Stimulated activated memory B cell treated with anti-CD40 and anti-IgM and Interleukin-4, amounts not matched to agents 10 μg/mL and 1 μg/mL and 100 μg/mL, for 72 hours (primary cell): ENCODE results near the gene RAX2.
"Not testable (repeated sequence)": the region's sequence is repeated elsewhere in the genome, so short reads cannot be mapped to it uniquely, and the experiment has no call there.

Experiments used
- ATAC-seq: fragments of 150-1000 bp; cut with Tn5 transposase; 2 replicates; pipeline ENCODE4 v1.10.0; 2021
- H3K27ac Mint-ChIP-seq: one replicate; pipeline ENCODE4 v1.8.0; 2022; ENCODE audit warnings: mild to moderate bottlenecking, mixed read lengths
- H3K27me3 Mint-ChIP-seq: one replicate; pipeline ENCODE4 v1.8.0; 2022; ENCODE audit warnings: mixed read lengths
- H3K36me3 Mint-ChIP-seq: one replicate; pipeline ENCODE4 v1.8.0; 2022; ENCODE audit warnings: mixed read lengths
- H3K4me1 Mint-ChIP-seq: one replicate; pipeline ENCODE4 v1.8.0; 2022; ENCODE audit warnings: mixed read lengths
- H3K4me3 Mint-ChIP-seq: one replicate; pipeline ENCODE4 v1.8.0; 2022; ENCODE audit warnings: mild to moderate bottlenecking, moderate library complexity, mixed read lengths
- H3K9me3 Mint-ChIP-seq: one replicate; pipeline ENCODE4 v1.8.0; 2022; ENCODE audit warnings: mixed read lengths

RAX2 gene

DNA sequence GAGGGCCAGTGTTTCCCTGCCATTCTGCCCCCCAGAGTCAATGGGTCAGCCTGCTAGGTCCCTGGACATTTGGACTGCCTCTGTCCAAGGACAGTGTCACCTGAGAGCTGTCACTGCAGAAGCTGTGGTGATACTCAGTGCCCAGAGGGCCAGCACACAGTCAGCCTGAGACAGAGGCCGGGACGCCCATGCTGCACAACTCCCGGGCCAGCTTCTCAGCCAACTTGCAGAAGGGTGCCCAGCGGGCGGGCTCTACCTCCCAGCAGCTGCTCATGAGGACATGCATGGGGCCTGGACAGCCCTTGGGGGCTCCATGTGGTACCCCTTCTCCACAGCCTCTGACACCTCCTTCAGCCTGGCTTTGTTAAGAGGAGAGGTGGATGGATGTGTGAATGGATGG lies 3.8 kb upstream of the RAX2 start:
- Mint-ChIP-seq H3K36me3 (peaks cover 6% of the 10 kb centered on the region), H3K27me3 (peaks cover 9% of the 10 kb centered on the region), H3K27ac (no peak overlapping the region), H3K4me1 (no peaks in the 10 kb centered on the region), H3K4me3 (no peak overlapping the region), H3K9me3 (peaks cover 10% of the 10 kb centered on the region)
- no peak for ATAC-seq

GRCh38 chr19:3775374-3775711 lies 3.3 kb upstream of the RAX2 start:
- Mint-ChIP-seq H3K4me3 (no peak overlapping the region), H3K36me3 (peaks cover 6% of the 10 kb centered on the region), H3K27me3 (peaks cover 9% of the 10 kb centered on the region), H3K27ac (no peak overlapping the region), H3K9me3 (peaks cover 10% of the 10 kb centered on the region), H3K4me1 (no peaks in the 10 kb centered on the region)
- ATAC-seq = no peak

DNA sequence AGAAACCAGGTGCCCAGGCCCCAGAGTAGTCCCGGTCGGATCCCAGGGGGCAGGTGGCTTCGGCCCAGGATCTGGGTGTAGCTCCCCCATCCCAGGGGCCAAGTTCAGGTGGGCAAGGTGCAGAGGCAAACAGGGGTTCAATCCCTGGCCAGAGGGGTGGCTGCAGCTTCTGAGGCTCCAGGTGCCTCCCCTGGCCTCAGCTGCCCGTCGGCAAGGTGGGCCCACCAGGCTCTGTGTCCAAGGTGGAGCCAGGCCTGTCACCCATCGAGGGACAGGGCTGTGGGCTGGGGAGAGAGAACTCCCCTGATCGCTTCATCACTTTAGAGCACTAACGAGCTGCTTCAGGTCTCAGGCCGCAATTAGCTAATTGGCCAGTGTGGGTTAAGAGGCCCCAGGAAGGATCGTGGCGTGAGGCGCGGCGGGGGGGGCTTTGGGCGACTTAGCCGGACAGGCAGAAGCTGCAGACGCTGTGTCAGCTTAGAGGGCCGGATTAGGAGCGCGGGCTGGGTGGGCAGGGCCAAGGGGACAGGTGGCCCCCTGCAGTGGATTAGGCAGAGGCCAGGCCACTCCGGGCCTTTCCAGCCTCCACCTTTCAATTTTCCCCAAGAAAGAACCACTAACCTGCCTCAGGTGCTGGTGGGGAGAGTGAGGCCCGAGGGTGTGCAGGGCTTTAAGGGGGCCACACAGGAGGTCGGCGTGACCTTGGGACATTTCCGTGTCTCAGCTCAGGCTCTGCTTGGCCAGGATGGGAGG lies 2.8 kb upstream of the RAX2 start:
- Mint-ChIP-seq H3K36me3 (peaks cover 10% of the 10 kb centered on the region), H3K4me3 (no peak overlapping the region), H3K4me1 (no peaks in the 10 kb centered on the region), H3K27ac (no peak overlapping the region), H3K9me3 (peaks cover 10% of the 10 kb centered on the region), H3K27me3 (peaks cover 9% of the 10 kb centered on the region)
- no peak for ATAC-seq

DNA sequence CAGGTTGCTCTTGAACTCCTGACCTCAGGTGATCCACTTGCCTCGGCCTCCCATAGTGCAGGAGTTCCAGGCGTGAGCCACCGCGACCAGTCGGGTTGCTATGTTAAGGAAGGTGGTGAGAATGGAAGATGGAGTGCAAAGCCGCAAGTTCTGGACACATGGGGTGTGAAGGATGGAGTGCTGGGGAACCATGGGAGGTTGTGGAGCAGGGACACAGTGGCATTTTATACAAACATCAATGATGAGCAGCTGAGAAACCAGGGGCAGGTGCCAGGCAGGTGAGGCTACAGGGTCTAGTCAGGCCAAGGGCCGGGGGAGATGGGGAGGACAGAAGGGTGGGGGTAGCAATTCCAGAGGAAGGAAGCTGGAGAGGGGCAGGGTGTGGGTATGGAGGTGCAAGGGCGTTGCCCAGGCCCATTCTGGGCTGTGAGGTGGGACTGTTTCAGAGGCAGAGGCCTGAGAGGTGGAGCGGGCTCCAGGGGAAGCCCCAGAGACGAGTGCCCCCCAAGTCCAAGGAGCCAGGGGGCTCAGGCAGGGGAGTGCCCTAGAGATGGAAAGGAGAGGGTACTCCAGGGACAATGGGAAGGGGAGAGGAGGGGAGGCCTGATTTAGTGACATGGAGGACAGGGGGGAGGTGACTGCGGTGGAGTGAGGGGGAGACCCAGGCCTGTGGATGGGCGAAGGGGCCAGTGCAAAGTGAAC lies 1.9 kb upstream of the RAX2 start:
- peaks cover 9% of the 10 kb centered on the region for H3K27me3 Mint-ChIP-seq
- H3K9me3 Mint-ChIP-seq = peaks cover 10% of the 10 kb centered on the region
- H3K4me1 Mint-ChIP-seq = no peaks in the 10 kb centered on the region
- H3K36me3 Mint-ChIP-seq = peaks cover 16% of the 10 kb centered on the region
- no peak overlapping the region for H3K4me3 Mint-ChIP-seq
- no peak for ATAC-seq
- no peak overlapping the region for H3K27ac Mint-ChIP-seq

GRCh38 chr19:3771000-3771905 lies 775 bp downstream of the RAX2 start:
- H3K36me3 Mint-ChIP-seq = peaks cover 41% of the 10 kb centered on the region
- H3K27me3 Mint-ChIP-seq = peaks cover 9% of the 10 kb centered on the region
- peaks cover 5% of the 10 kb centered on the region for H3K4me1 Mint-ChIP-seq
- no peak for ATAC-seq
- H3K27ac Mint-ChIP-seq = no peak overlapping the region
- no peak overlapping the region for H3K4me3 Mint-ChIP-seq
- H3K9me3 Mint-ChIP-seq = peaks cover 4% of the 10 kb centered on the region

GRCh38 chr19:3770136-3770999 lies 1.7 kb downstream of the RAX2 start:
- Mint-ChIP-seq H3K36me3 (peaks cover 43% of the 10 kb centered on the region), H3K27ac (no peak overlapping the region), H3K27me3 (peaks cover 9% of the 10 kb centered on the region), H3K4me1 (peaks cover 6% of the 10 kb centered on the region), H3K9me3 (no peaks in the 10 kb centered on the region), H3K4me3 (no peak overlapping the region)
- no peak for ATAC-seq

- Mint-ChIP-seq H3K4me3 (no peak overlapping the region), H3K9me3 (no peaks in the 10 kb centered on the region), H3K36me3 (peaks cover 43% of the 10 kb centered on the region), H3K27me3 (peaks cover 6% of the 10 kb centered on the region), H3K27ac (no peak overlapping the region), H3K4me1 (peaks cover 6% of the 10 kb centered on the region)
- no peak for ATAC-seq
These were observed 2.5 kb downstream of the RAX2 start for GRCh38 chr19:3769494-3769893.

GRCh38 chr19:3768748-3769099 lies 3.3 kb downstream of the RAX2 start:
- Mint-ChIP-seq H3K4me3 (no peak overlapping the region), H3K36me3 (peaks cover 43% of the 10 kb centered on the region), H3K4me1 (peaks cover 6% of the 10 kb centered on the region), H3K9me3 (no peaks in the 10 kb centered on the region), H3K27ac (no peak overlapping the region), H3K27me3 (no peaks in the 10 kb centered on the region)
- ATAC-seq = no peak

DNA sequence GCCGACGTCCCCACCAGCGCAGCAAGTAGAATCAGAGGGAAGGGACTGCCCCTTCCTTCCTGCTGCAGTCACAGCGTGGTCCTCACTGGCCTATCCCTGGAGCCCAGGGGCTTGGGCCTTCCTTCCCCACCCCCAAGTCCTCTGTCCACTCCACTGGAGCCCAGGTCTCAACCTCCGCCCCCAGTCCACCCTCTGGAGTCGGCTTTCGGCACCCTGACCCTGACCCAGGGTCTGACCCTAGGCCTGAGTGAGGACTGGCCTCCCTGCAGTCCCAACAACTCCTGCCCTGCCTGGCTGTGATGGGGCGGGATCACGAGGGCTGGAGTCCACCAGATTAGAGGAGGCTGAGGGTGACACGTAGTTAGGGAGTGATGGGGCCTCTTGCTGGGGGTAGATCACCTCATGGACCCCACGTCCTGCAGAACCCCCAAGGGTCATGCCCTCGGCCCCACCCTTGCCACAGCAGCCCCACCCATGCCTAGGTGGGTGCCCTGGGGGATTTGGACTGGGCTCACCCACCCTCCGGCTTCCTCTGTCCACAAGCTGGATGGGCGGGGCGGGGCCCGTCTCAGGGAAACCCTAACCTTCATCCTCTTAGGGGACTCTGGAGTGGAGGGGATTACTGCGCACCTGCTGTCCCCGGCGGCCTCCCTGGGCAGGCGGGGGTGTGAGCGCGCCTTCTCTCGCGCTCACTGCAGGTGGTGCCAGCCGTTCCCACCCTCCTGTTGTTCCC lies 3.8 kb downstream of the RAX2 start:
- no peak overlapping the region for H3K27ac Mint-ChIP-seq
- H3K4me1 Mint-ChIP-seq = peaks cover 8% of the 10 kb centered on the region
- no peak for ATAC-seq
- H3K9me3 Mint-ChIP-seq = no peaks in the 10 kb centered on the region
- H3K27me3 Mint-ChIP-seq = no peaks in the 10 kb centered on the region
- no peak overlapping the region for H3K4me3 Mint-ChIP-seq
- peaks cover 43% of the 10 kb centered on the region for H3K36me3 Mint-ChIP-seq

DNA sequence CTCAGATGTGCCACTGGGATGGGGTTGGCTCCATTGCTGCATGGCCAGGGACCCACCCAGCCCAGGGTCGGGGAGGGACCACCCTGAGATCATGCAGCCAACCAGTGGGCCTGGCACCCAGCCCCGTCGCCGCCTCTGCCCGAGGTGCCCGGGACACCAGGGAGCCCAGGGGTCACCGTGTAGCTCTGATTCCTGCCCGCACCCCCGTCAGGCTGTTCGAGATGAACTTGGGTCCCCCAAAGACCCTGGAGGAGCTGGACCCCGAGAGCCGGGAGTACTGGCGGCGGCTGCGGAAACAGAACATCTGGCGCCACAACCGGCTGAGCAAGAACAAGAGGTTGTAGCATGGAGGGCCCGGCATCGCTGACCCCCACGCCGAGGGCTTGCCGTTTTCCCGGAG lies 5.0 kb downstream of the RAX2 start:
- H3K4me3 Mint-ChIP-seq = no peak overlapping the region
- H3K36me3 Mint-ChIP-seq = peaks cover 43% of the 10 kb centered on the region

DNA sequence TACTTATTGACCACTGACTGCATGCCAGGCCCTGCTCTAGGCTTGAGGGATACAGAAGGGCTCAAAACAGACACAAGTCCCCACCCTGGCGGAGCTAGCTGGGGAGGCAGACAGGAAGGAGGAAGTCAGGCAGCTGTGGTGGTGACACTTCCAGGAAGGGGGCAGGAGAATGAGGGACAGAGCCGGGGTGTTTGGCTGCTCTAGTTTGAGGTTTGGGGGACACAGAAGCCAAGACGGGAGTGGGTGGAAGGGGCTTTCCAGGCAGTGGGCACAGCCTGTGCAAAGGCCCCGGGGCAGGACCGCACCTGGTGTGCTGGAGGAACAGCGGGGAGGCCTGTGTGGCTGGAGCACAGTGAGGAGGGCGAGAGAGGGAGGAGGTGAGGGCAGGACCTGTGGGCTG lies 5.5 kb downstream of the RAX2 start:
- no peak overlapping the region for H3K4me3 Mint-ChIP-seq
- peaks cover 43% of the 10 kb centered on the region for H3K36me3 Mint-ChIP-seq
- peaks cover 22% of the 10 kb centered on the region for H3K4me1 Mint-ChIP-seq
- no peak for ATAC-seq
- no peaks in the 10 kb centered on the region for H3K9me3 Mint-ChIP-seq
- H3K27ac Mint-ChIP-seq = no peak overlapping the region
- H3K27me3 Mint-ChIP-seq = no peaks in the 10 kb centered on the region

More for the DNA sequence above, 5.0 kb downstream of the RAX2 start:
- H3K27me3 Mint-ChIP-seq = no peaks in the 10 kb centered on the region
- no peaks in the 10 kb centered on the region for H3K9me3 Mint-ChIP-seq
- no peak overlapping the region for H3K27ac Mint-ChIP-seq
- peaks cover 17% of the 10 kb centered on the region for H3K4me1 Mint-ChIP-seq
- ATAC-seq = no peak

- H3K9me3 Mint-ChIP-seq, ATAC-seq, H3K4me3 Mint-ChIP-seq, H3K27me3 Mint-ChIP-seq, H3K27ac Mint-ChIP-seq: not testable (repeated sequence)
- peaks cover 30% of the 10 kb centered on the region for H3K4me1 Mint-ChIP-seq
- H3K36me3 Mint-ChIP-seq = peaks cover 38% of the 10 kb centered on the region
These were observed 6.3 kb downstream of the RAX2 start for GRCh38 chr19:3765757-3766156.

GRCh38 chr19:3765121-3765520 lies 6.9 kb downstream of the RAX2 start:
- H3K9me3 Mint-ChIP-seq = no peaks in the 10 kb centered on the region
- no peak overlapping the region for H3K4me3 Mint-ChIP-seq
- ATAC-seq = no peak
- peaks cover 36% of the 10 kb centered on the region for H3K4me1 Mint-ChIP-seq
- no peaks in the 10 kb centered on the region for H3K27me3 Mint-ChIP-seq
- H3K36me3 Mint-ChIP-seq = peaks cover 36% of the 10 kb centered on the region
- no peak overlapping the region for H3K27ac Mint-ChIP-seq
